Psoas muscle (tissue), 8 donors: ENCODE results near the gene PDE6A. TPM values are rescaled to one million over a fixed set of nuclear protein-coding genes. Genes with fewer than 3 reads are reported as not detected.

Source experiments
- ATAC-seq, 4 donors: fragments of 200-7000 bp; cut with Tn5 transposase; one replicate each; pipeline ENCODE4 v1.9.1; 2020; ENCODE audit warnings: moderate library complexity in 3 of 4, mild to moderate bottlenecking in 2 of 4
- DNase-seq, 2 donors: peaks; one replicate each; pipeline ENCODE4 v3.0.0-alpha.2; 2020
- H3K27ac ChIP-seq: fragments of 200-600 bp; one replicate; pipeline ENCODE4 v1.8.0; 2022
- H3K27me3 ChIP-seq, 3 donors: fragments of 200-600 bp in 1 of 3; one replicate each; pipeline versions ENCODE4 v1.6.1 to v1.8.0; 2013 to 2022; ENCODE audit warnings: low read length in 2 of 3, mild to moderate bottlenecking in 2 of 3, moderate library complexity in 1 of 3; ENCODE audit not compliant: insufficient read depth in 3 of 3
- H3K36me3 ChIP-seq, 2 donors: fragments of 200-600 bp in 1 of 2; one replicate each; pipeline versions ENCODE4 v1.6.1 to v1.8.0; 2013 to 2022; ENCODE audit warnings: low read depth in 1 of 2, mild to moderate bottlenecking in 1 of 2, moderate library complexity in 1 of 2; ENCODE audit not compliant: insufficient read depth in 1 of 2
- H3K4me1 ChIP-seq: fragments of 200-600 bp; one replicate; pipeline ENCODE4 v1.8.0; 2022
- H3K4me3 ChIP-seq: fragments of 200-600 bp; one replicate; pipeline ENCODE4 v1.8.0; 2022; ENCODE audit warnings: mild to moderate bottlenecking
- H3K9me3 ChIP-seq: fragments of 200-600 bp; one replicate; pipeline ENCODE4 v1.8.0; 2022
- CTCF ChIP-seq: fragments of 200-600 bp; IDR thresholded peaks from one replicate; pipeline ENCODE4 v1.8.0; 2022; ENCODE audit warnings: antibody characterized with exemption
- WGBS, 3 donors: extraction: QIAGEN DNeasy Blood & Tissue Kit; methylation state at CpG; one replicate each; pipeline versions ENCODE4 v1.1.6 to v1.1.7; 2013; 5-methylcytosine and 5-hydroxymethylcytosine counted together
- intact Hi-C, 2 donors: fragments of 100-400 bp; cut with DNase I; formaldehyde crosslinking; loops; one replicate each; pipeline versions ENCODE4 v1.11.0 to v1.14.2; 2022
- polyA plus RNA-seq, 3 donors: library from polyadenylated mRNA; stranded (reverse); fragments of 200-250 nt; gene quantifications; one replicate each; pipeline ENCODE4 v1.2.3, GENCODE V29; 2013
- total RNA-seq, 4 donors: library from RNA; stranded (reverse); fragmentation: NEBNext Ultra II Directional in 2 of 4; extraction: Animal tissue kit (Norgen Biotek cat#: 25700) in 2 of 4; gene quantifications; one replicate each; pipeline versions ENCODE4 v1.2.1 to v1.2.4, GENCODE V29; 2021 to 2023
- donor health status: healthy with polysubstance abuse.
- donor health status: DM: no; HTN: no; CAD: no; lungs with moderate emphysema.
- donor health status: Bipolar disorder and iron deficiency.
- donor health status: healthy.
- donor health status: DM: yes; HTN: yes; CAD: no.
- donor health status: DM: no; HTN: no; CAD: no.
- donor health status: DM: no; HTN: no; CAD: no.
- donor health status: DM: yes; HTN: yes; CAD: no.

PDE6A gene
- total and polyA plus RNA-seq, 7 donors = 0.04 to 0.26 (median 0.10) TPM

GRCh38 chr5:149840226-149840825 lies 104.3 kb downstream of the PDE6A start:
- 59 to 62% (median 60%) methylated on average over 8 of the region's 8 CpGs for WGBS, 3 donors
- DNase-seq (no peak), ATAC-seq (peak in 1 of 4 donors; percentile 37)
- no peaks in the 10 kb centered on the region for H3K9me3 ChIP-seq
- H3K27me3 ChIP-seq = no peaks in the 10 kb centered on the region
- TF ChIP-seq CTCF = no peak
- H3K36me3 ChIP-seq = peaks cover 3 to 95% of the 10 kb centered on the region in 2 donors
- peaks cover 4% of the 10 kb centered on the region for H3K4me1 ChIP-seq
- H3K4me3 ChIP-seq = no peak overlapping the region
- intact Hi-C loops = no loop called here
- H3K27ac ChIP-seq = peak overlapping the region; percentile 30

GRCh38 chr5:149839761-149840160 lies 104.8 kb downstream of the PDE6A start:
- ATAC-seq = peak in 1 of 4 donors; percentile 9

GRCh38 chr5:149838881-149839739 lies 105.5 kb downstream of the PDE6A start:
- DNase-seq = no peak
- Histone ChIP-seq H3K4me3 (no peak overlapping the region), H3K9me3 (no peaks in the 10 kb centered on the region), H3K36me3 (peaks cover 3 to 84% of the 10 kb centered on the region in 2 donors), H3K27ac (peak overlapping the region; percentile 30), H3K27me3 (no peaks in the 10 kb centered on the region), H3K4me1 (peaks cover 4% of the 10 kb centered on the region)
- 91 to 92% (median 91%) methylated on average over 6 of the region's 6 CpGs for WGBS, 3 donors
- peak; percentile 51 to 78 (median 74) for ATAC-seq
- TF ChIP-seq CTCF = no peak
- intact Hi-C loops = no loop called here

More at GRCh38 chr5:149839761-149840160, 104.8 kb downstream of the PDE6A start:
- peaks cover 3 to 89% of the 10 kb centered on the region in 2 donors for H3K36me3 ChIP-seq
- DNase-seq = no peak
- no peaks in the 10 kb centered on the region for H3K27me3 ChIP-seq
- TF ChIP-seq CTCF = no peak
- intact Hi-C loops = no loop called here
- WGBS, 3 donors = 35 to 47% (median 44%) methylated on average over 16 of the region's 16 CpGs
- no peaks in the 10 kb centered on the region for H3K9me3 ChIP-seq
- H3K4me1 ChIP-seq = peaks cover 4% of the 10 kb centered on the region
- H3K4me3 ChIP-seq = no peak overlapping the region
- H3K27ac ChIP-seq = peak overlapping the region; percentile 30

- H3K4me3 ChIP-seq = no peak overlapping the region
- ATAC-seq (peak; percentile 44 to 78 (median 77)), DNase-seq (peak; percentile 61 to 74)
- no peaks in the 10 kb centered on the region for H3K27me3 ChIP-seq
- peak; percentile 41 for TF ChIP-seq CTCF
- H3K27ac ChIP-seq = no peak overlapping the region
- peaks cover 4% of the 10 kb centered on the region for H3K4me1 ChIP-seq
- WGBS, 3 donors = 45 to 50% (median 47%) methylated on average over 7 of the region's 7 CpGs
- H3K36me3 ChIP-seq = peaks cover 6 to 84% of the 10 kb centered on the region in 2 donors
- intact Hi-C loops = no loop called here
- H3K9me3 ChIP-seq = no peaks in the 10 kb centered on the region
Measured at GRCh38 chr5:149837680-149838269, 106.8 kb downstream of the PDE6A start.
